Naive thymus-derived CD8-positive, alpha-beta T cell (primary cell): ENCODE measurements around the gene BICRA. TPM values are rescaled to one million over a fixed set of nuclear protein-coding genes. Genes with fewer than 3 reads are reported as not detected.
A peak's percentile ranks its signal among the peaks of the same experiment; 100 is the strongest.

Source experiments
- ATAC-seq, 2 donors: fragments of 150-1000 bp; cut with Tn5 transposase in 1 of 2; sonication (Bioruptor Pico), chemical (Tn5 transposase) in 1 of 2; 1 replicate in 1 of 2; 2 replicates in 1 of 2; pipeline ENCODE4 v1.10.0; 2021; ENCODE audit warnings: mild to moderate bottlenecking in 2 of 2, moderate library complexity in 2 of 2
- POLR2A ChIA-PET: fragments of 350-600 bp; sonication (Branson Sonifier 250); formaldehyde crosslinking; loops from one replicate; lab custom pipeline; 2021; ENCODE audit warnings: antibody characterized with exemption; lab: Charles Lee
- DNase-seq, 10 donors: peaks; one replicate each; pipeline versions ENCODE4 v3.0.0 to v3.0.0-alpha.2; 2020 to 2022
- H3K27ac Mint-ChIP-seq, 10 donors: one replicate each; pipeline ENCODE4 v1.8.0; 2020 to 2022; ENCODE audit warnings: mild to moderate bottlenecking in 10 of 10, mixed read lengths in 10 of 10, moderate library complexity in 4 of 10, inconsistent platforms in 1 of 10
- H3K27me3 Mint-ChIP-seq, 5 donors: one replicate each; pipeline ENCODE4 v1.8.0; 2021 to 2022; ENCODE audit warnings: mixed read lengths in 5 of 5
- H3K36me3 Mint-ChIP-seq, 3 donors: one replicate each; pipeline ENCODE4 v1.8.0; 2020 to 2022; ENCODE audit warnings: mixed read lengths in 3 of 3, mild to moderate bottlenecking in 2 of 3, inconsistent platforms in 1 of 3
- H3K4me1 Mint-ChIP-seq, 4 donors: one replicate each; pipeline ENCODE4 v1.8.0; 2021 to 2022; ENCODE audit warnings: mixed read lengths in 4 of 4
- H3K4me3 Mint-ChIP-seq, 10 donors: one replicate each; pipeline ENCODE4 v1.8.0; 2020 to 2022; ENCODE audit warnings: mild to moderate bottlenecking in 10 of 10, mixed read lengths in 10 of 10, moderate library complexity in 6 of 10, inconsistent platforms in 1 of 10
- H3K9me3 Mint-ChIP-seq, 9 donors: one replicate each; pipeline ENCODE4 v1.8.0; 2020 to 2022; ENCODE audit warnings: mixed read lengths in 9 of 9, mild to moderate bottlenecking in 3 of 9, inconsistent platforms in 1 of 9, moderate library complexity in 1 of 9
- polyA plus RNA-seq, 3 donors: library from polyadenylated mRNA; unstranded; fragments of 300-500 nt; fragmentation: Illumina TruSeq; gene quantifications; one replicate each; pipeline ENCODE4 v1.2.3, GENCODE V29; 2021
- total RNA-seq, 8 experiments: library from RNA in 2 of 8; stranded (reverse) in 2 of 8; gene quantifications; one replicate each; pipeline ENCODE4 v1.2.3 and lab custom pipeline; 2021 to 2026

The BICRA gene
- total RNA-seq (10 to 100 TPM; 32.7 to 35.5 TPM), polyA plus RNA-seq (1 to 10 TPM in 1 of 3 donors, under 1 TPM in 2; 0.23 to 1.4 (median 0.50) TPM), total RNA-seq (lab: John Stamatoyannopoulos, UW) (3.2 to 15.3 (median 9.1) reads per million in 6 experiments)

DNA sequence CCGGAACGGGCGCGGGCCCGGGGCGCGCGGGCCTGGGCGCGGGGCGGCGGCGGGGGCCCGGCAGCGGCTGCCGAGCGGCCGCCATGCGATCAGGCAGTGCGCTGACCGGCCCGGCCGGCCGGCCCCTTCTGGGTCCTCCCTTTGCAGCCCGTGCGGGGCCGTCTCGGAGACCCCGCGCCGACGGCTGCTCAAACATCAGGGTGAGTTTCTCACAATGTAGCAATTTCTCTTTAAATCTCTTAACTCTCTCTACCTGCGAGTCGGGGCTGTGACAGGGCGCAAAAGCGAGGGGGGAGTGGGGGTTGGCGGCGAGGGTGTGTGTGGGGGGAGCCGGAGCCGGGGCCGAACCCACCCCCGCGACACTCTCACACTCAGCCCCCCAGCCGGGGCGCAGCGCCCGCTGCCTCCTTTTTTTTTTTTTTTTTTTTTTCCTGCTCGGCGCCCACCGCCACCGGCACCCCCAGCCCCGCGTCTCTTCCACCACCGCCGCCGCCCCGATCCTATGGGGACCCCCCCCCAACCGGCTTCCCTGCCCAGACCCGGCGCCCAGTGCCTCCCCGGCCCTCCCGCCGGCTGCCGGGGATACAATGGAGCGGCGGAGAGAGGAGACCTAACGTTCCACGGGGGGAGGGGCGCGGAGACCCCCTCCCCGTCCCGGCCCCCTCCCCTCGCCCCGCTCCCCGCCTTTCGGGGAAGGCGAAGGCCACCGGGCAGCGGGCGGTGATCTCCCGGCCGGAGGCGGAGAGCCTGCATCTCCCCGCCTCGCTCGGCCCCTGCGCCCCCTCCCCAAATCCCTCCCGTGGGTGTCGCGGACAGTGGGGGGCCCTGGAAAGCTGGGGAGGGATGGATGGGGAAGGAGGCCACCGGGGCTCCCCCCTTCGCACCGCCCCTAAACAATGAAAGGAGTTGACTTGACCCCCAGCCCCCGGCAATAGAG lies at the start of gene BICRA:
TSS of gene BICRA (plus strand) at position 166 of the 937 bp plus-strand sequence. CDS start 64,441 bp downstream, outside the sequence.
- no peaks in the 10 kb centered on the region for H3K9me3 Mint-ChIP-seq
- H3K27me3 Mint-ChIP-seq, result no peaks in the 10 kb centered on the region
- peaks cover 0 to 3% (median under 1%) of the 10 kb centered on the region in 3 donors for H3K36me3 Mint-ChIP-seq
- peaks cover 17 to 46% (median 42%) of the 10 kb centered on the region in 4 donors for H3K4me1 Mint-ChIP-seq
- DNase-seq (peak; percentile 73 to 90 (median 82)), ATAC-seq (peak; percentile 53 to 71)
- peak within 1 kb of the TSS; percentile 81 to 98 (median 95) for H3K27ac Mint-ChIP-seq
- POLR2A ChIA-PET, result interaction anchor here (0.6 to 4.8 kb wide), 20 partner anchors 9 to 881 kb away, joined by 3 to 78 read pairs (median 6); partner anchors contain the start of genes DHX34, KPTN, NAPA and ZNF541
- peak within 1 kb of the TSS; percentile 86 to 97 (median 92) for H3K4me3 Mint-ChIP-seq

DNA sequence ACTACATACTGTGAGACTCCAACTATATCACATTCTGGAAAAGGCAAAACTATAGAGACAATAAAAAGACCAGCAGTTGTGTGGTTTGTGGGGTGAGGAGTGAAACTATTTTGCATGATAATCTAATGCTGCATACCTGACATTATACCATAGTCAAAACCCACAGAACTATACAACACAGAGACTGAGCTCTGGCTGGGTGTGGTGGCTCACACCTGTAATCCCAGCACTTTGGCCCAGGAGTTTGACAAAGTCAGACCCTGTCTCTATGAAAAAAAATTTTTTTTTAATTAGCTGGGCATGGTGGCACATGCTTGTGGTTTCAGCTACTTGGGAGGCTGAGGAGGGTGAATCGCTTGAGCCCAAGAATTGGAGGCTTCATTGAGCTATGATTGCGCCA lies 47.9 kb upstream of the BICRA start:
- no peak for ATAC-seq
- Mint-ChIP-seq H3K4me1 (peaks cover 0 to 2% (median 0%) of the 10 kb centered on the region in 4 donors), H3K27ac (peak overlapping the region in 1 of 10 donors; percentile 1), H3K36me3 (no peaks in the 10 kb centered on the region), H3K4me3 (no peak overlapping the region), H3K27me3 (no peaks in the 10 kb centered on the region), H3K9me3 (no peaks in the 10 kb centered on the region)
- POLR2A ChIA-PET, result interaction anchor here (1.4 kb wide), 1 partner anchor 49 kb away, joined by 4 read pairs; no protein-coding TSS in a partner anchor
- no peak for DNase-seq

DNA sequence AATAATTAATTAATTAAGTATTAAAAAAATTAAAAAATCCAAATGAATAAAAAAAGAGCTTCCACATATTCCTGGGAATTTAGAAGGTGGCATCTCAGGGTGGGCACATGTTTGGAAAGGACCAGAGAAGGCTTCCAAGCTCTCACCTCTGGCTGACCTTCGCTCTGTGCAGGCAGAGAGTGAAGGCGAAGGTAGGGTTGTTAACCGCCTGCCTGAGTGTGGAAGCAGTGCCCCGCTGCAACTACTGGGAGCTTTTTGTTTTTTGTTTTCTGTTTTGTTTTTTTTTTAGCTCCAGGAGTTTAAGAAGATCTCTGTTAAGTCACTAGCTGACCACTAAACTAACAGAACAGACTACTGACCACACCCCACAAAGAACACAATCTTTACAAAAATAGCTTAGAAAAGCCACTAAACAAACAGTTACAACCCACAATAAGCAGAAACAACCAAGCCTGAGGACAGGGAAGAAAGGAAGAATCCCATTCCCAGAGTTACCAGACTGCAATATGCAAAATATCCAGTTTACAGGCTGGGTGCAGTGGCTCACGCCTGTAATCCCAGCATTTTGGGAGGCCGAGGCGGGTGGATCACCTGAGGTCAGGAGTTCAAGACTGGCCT lies 47.4 kb upstream of the BICRA start:
- Mint-ChIP-seq H3K27ac (no peak overlapping the region), H3K36me3 (no peaks in the 10 kb centered on the region), H3K4me3 (no peak overlapping the region), H3K9me3 (no peaks in the 10 kb centered on the region), H3K27me3 (no peaks in the 10 kb centered on the region), H3K4me1 (peaks cover 0 to 2% (median 0%) of the 10 kb centered on the region in 4 donors)
- DNase-seq, result no peak
- ATAC-seq, result no peak
- POLR2A ChIA-PET, result interaction anchor here (0.6 to 1.4 kb wide), 2 partner anchors 36 to 48 kb away, joined by 3 to 4 read pairs; no protein-coding TSS in a partner anchor

DNA sequence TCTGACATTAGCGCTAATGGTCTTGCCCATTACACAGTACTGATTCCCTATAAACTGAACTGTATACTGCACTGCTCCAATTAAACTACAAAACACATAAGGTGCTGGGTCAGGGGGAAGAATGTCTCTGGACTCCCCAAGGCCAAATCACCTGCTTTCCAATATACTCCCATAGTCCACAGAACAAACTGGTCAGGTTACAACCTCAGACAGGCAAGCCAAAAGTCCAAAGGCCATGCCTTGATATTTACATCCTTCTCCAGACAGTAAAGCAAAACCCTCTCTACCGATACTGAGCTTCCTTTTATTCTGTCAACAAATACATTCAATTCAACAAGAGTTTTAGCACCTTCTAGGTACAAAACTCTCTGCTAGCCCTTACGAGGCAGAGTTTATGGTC lies 44.9 kb upstream of the BICRA start:
- no peak overlapping the region for H3K4me3 Mint-ChIP-seq
- POLR2A ChIA-PET, result no interaction called here
- ATAC-seq (no peak), DNase-seq (no peak)
- H3K4me1 Mint-ChIP-seq, result peaks cover 0 to 2% (median 0%) of the 10 kb centered on the region in 4 donors
- no peaks in the 10 kb centered on the region for H3K27me3 Mint-ChIP-seq
- H3K9me3 Mint-ChIP-seq, result no peaks in the 10 kb centered on the region
- H3K36me3 Mint-ChIP-seq, result no peaks in the 10 kb centered on the region
- no peak overlapping the region for H3K27ac Mint-ChIP-seq

DNA sequence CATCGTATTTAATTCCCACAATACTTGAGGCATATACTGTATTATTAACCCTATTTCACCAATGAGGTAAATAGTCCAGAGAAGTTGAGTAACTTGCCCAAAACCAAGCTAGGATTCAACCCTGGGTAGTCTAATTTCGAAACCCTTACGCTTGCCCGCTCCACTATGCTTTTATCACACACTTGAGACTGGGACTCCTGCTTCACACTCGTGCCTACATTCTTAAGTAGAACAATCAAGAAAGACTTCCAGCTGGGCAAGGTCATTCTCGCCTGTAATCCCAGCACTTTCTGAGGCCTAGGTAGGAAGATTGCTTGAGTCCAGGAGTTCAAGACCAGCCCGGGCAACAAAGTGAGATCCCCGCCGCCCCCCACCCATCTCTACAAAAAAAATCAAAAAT lies 39.6 kb upstream of the BICRA start:
- no peaks in the 10 kb centered on the region for H3K36me3 Mint-ChIP-seq
- DNase-seq (no peak), ATAC-seq (no peak)
- no peaks in the 10 kb centered on the region for H3K27me3 Mint-ChIP-seq
- peaks cover 8 to 16% (median 10%) of the 10 kb centered on the region in 4 donors for H3K4me1 Mint-ChIP-seq
- no peaks in the 10 kb centered on the region for H3K9me3 Mint-ChIP-seq
- POLR2A ChIA-PET, result interaction anchor here (0.6 to 1.0 kb wide), 2 partner anchors 47 to 57 kb away, joined by 4 read pairs; no protein-coding TSS in a partner anchor
- no peak overlapping the region for H3K4me3 Mint-ChIP-seq
- H3K27ac Mint-ChIP-seq, result peak overlapping the region in 1 of 10 donors; percentile 26

DNA sequence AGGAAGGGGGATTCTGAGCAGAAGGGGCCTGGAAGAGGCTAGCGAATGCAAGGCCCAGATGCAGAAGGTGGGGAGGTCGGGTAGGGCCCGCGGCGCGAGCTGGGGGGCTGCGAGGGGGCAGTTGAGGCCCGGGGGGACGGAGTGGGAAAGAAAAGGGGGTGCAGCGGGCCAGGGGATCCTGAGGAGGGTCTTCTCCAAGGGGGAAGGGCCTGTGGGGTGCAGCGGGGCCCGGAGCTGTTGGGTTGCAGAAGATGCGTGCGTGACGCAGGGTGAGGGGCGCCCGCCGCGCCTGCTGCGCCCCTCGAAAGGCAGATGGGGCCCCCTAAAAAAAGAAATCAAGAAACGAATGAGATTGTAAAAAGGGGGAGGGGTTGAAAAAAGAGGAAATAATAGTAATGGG lies 36.3 kb upstream of the BICRA start:
- Mint-ChIP-seq H3K9me3 (no peaks in the 10 kb centered on the region), H3K27ac (peak overlapping the region in 5 of 10 donors; percentile 11 to 65 (median 41)), H3K4me1 (peaks cover 16 to 42% (median 32%) of the 10 kb centered on the region in 4 donors), H3K36me3 (no peaks in the 10 kb centered on the region), H3K4me3 (peak overlapping the region; percentile 26 to 79 (median 62)), H3K27me3 (no peaks in the 10 kb centered on the region)
- no peak for ATAC-seq
- DNase-seq, result no peak
- POLR2A ChIA-PET, result interaction anchor here (0.5 to 1.8 kb wide), 3 partner anchors 19 to 54 kb away, joined by 4 to 5 read pairs (median 4); no protein-coding TSS in a partner anchor

DNA sequence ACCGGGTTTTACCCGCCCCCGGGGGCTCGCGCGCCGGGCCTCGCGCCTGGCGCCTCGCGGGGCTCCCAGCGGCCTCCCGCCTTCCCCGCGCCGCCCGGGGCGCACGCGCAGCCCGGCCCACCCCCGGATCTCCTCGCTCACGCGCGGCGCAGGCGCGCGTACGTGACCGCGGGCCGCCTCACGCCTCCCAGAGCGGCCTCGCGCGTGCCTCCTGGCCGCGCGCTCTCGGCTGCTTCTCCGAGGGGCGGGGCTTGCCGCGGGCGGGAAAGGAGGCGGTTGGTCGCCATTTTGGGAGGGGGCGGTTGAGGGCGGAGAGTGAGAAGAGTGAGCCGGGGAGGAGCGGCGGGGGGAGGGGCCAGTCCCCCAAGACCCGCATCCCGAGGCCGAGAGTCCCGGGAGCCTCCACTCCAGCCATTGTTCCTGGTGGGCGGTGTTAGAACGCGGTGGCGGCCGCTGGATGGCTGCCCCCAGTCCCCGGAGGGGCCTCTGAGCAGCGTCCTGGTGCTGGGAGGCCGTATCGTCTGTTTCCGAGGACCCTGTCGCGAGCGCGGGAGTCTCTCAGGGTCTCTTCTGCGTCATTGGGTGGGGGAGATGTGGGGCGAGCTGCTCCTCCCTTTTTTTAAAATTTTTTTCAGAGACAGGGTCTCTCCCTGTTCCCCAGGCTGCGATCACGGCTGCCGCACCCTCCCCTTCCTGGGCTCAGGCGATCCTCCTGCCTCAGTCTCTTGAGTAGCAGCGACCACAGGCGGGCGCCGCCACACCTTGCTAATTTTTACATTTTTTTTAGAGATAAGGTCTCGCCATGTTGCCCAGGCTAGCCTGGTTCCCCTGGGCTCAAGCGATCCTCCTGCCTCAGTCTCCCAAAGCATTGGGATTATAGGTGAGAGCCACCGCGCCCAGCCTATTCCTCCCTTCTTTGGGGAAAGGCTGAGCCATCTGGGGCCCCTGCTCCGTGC lies 35.6 kb upstream of the BICRA start, which contains the start of gene ZNF541:
TSS of gene ZNF541 (minus strand) at position 78 of the 956 bp plus-strand sequence. CDS start 17,292 bp downstream, outside the sequence.
- Mint-ChIP-seq H3K27me3 (no peaks in the 10 kb centered on the region), H3K4me1 (peaks cover 18 to 48% (median 38%) of the 10 kb centered on the region in 4 donors), H3K9me3 (no peaks in the 10 kb centered on the region), H3K4me3 (peak within 1 kb of the TSS; percentile 64 to 87 (median 75)), H3K27ac (peak within 1 kb of the TSS; percentile 53 to 93 (median 73)), H3K36me3 (no peaks in the 10 kb centered on the region)
- ATAC-seq, result peak; percentile 79 to 82
- peak; percentile 76 to 91 (median 88) for DNase-seq
- POLR2A ChIA-PET, result interaction anchor here (0.5 to 1.9 kb wide), 9 partner anchors 10 to 53 kb away, joined by 3 to 15 read pairs (median 4); no protein-coding TSS in a partner anchor

DNA sequence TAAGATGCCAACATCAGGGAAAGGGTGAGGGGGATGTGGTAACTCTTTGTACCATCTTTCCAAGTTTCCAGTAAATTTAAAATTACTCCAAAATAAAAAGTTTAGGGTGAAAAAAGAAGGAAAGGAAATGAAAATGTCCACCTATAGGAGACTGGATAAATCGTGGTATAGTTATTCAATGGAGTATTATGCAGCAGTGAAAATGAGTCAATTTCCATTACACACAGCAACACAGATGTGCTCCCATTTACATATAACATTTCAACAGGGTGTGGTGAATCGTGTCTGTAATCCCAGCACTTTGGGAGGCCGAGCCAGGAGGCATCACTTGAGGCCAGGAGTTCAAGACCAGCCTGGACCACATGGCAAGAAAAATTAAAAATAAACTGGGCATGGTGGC lies 28.5 kb upstream of the BICRA start:
- no peaks in the 10 kb centered on the region for H3K36me3 Mint-ChIP-seq
- peaks cover 0 to 6% (median 0%) of the 10 kb centered on the region in 5 donors for H3K27me3 Mint-ChIP-seq
- ATAC-seq, result no peak
- POLR2A ChIA-PET, result interaction anchor here (1.7 kb wide), 1 partner anchor 20 kb away, joined by 8 read pairs; no protein-coding TSS in a partner anchor
- peak overlapping the region in 2 of 10 donors; percentile 33 to 39 for H3K4me3 Mint-ChIP-seq
- no peak for DNase-seq
- H3K9me3 Mint-ChIP-seq, result no peaks in the 10 kb centered on the region
- peaks cover 26 to 69% (median 53%) of the 10 kb centered on the region in 4 donors for H3K4me1 Mint-ChIP-seq
- peak overlapping the region in 4 of 10 donors; percentile 5 to 48 (median 34) for H3K27ac Mint-ChIP-seq

DNA sequence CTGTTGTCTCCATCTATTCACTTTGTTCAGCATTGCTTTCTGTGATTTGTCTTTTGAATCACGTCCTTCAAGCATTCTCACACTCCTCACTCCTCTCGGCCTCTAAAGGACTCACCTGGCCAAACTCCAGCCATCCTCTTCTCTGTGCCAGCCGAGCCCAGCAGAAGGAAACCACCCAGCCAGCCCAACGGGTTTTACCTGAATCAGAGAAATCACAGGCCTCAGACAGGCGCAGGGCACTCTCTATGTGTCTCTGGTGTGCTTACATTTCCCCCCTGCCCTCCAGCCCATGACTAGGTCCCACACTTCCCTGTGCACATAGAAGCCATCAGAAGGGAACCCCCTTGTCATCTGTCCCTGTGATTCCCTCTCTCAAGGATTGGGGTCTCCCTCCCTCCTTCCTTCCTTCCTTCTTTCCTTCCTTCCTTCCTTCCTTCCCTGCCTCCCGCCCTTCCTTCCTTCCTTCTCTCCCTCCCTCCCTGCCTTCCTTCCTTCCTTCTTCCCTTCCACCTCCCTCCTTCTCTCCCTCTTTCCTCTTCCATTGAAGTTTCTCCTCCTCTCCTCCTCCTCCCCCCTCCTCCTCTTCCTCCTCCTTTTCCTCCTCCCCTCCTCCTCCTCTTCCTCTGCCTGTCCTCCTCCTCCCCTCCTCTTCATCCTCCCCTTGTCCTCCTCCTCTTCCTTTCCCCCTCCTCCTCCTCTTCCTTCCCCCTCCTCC lies 27.2 kb upstream of the BICRA start:
- Mint-ChIP-seq H3K36me3 (peaks cover 0 to 6% (median 0%) of the 10 kb centered on the region in 3 donors), H3K27me3 (peaks cover 0 to 9% (median 0%) of the 10 kb centered on the region in 5 donors), H3K27ac (peak overlapping the region; percentile 15 to 95 (median 82)), H3K9me3 (peaks cover 0 to 9% (median 6%) of the 10 kb centered on the region in 9 donors), H3K4me1 (peaks cover 23 to 56% (median 41%) of the 10 kb centered on the region in 4 donors), H3K4me3 (peak overlapping the region in 9 of 10 donors; percentile 45 to 84 (median 62))
- peak in 1 of 2 donors; percentile 19 for ATAC-seq
- POLR2A ChIA-PET, result no interaction called here
- DNase-seq, result peak in 1 of 10 donors; percentile 10

DNA sequence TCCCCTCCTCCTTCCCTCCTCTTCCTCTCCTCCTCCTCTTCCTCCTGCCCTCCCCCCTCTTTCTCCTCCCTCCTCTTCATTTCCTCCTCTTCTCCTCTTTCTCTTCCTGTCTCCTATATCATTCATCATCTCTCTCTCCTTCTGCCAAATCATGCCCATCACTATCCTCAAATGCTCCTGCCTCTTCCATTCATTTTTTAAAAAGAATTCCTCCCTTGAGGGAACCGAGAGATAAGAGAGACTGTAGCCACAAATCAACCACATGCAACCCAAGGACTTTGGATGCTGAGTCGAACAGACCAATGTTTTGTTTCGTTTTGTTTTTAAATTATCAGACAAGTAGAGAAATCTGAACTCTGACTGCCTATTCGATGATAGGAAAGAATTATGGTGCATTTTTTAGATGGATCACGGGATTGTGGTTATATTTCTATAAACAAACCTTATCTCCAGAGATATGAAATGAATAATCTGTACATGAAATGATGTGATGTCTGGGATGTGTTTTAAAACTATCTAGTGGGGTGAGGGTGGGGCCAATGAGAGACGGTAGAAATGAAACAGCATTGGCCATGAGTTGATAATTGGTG lies 26.5 kb upstream of the BICRA start:
- POLR2A ChIA-PET, result no interaction called here
- Mint-ChIP-seq H3K9me3 (peaks cover 0 to 9% (median 6%) of the 10 kb centered on the region in 9 donors), H3K36me3 (peaks cover 0 to 6% (median 0%) of the 10 kb centered on the region in 3 donors), H3K27ac (peak overlapping the region; percentile 17 to 95 (median 72)), H3K4me3 (peak overlapping the region; percentile 15 to 84 (median 60)), H3K27me3 (peaks cover 0 to 9% (median 0%) of the 10 kb centered on the region in 5 donors), H3K4me1 (peaks cover 19 to 49% (median 34%) of the 10 kb centered on the region in 4 donors)
- ATAC-seq, result no peak
- peak in 1 of 10 donors; percentile 12 for DNase-seq
